K562 (cell line): ENCODE data around the gene CTDSP1. TPM values are rescaled to one million over a fixed set of nuclear protein-coding genes. Genes with fewer than 3 reads are reported as not detected.

ENCODE experiments used
- ARID3A ChIP-seq: IDR thresholded peaks from 2 replicates; pipeline ENCODE4 v1.6.1; 2012; ENCODE audit warnings: low read depth, low read length, improper control_type of control experiment, borderline replicate concordance
- ATF6 ChIP-seq: sonication (generic); formaldehyde crosslinking; IDR thresholded peaks from 2 replicates; pipeline ENCODE4 v1.4.0; 2020; ENCODE audit warnings: mild to moderate bottlenecking, missing genetic modification reagents
- CTBP1 ChIP-seq: fragments of 450-650 bp; IDR thresholded peaks from 2 replicates; pipeline ENCODE4 v1.6.1; 2016; ENCODE audit warnings: borderline replicate concordance
- CUX1 ChIP-seq: fragments of 200-800 bp; sonication (Bioruptor generic); IDR thresholded peaks from 2 replicates; pipeline ENCODE4 v1.6.1; 2016; ENCODE audit warnings: missing genetic modification characterization, missing compliant biosample characterization
- ETS2 ChIP-seq: IDR thresholded peaks from 2 replicates; pipeline ENCODE4 v1.6.1; 2016; ENCODE audit warnings: borderline replicate concordance, missing genetic modification characterization, mild to moderate bottlenecking, moderate library complexity, missing compliant biosample characterization; ENCODE audit not compliant: poor library complexity, severe bottlenecking
- HNRNPUL1 ChIP-seq: fragments of 200-400 bp; formaldehyde crosslinking; IDR thresholded peaks from 2 replicates; pipeline ENCODE4 v1.6.1; 2017; ENCODE audit warnings: low read length
- HOXB6 ChIP-seq: fragments of 250-450 bp; sonication (Bioruptor Pico); IDR thresholded peaks from 2 replicates; pipeline ENCODE4 v1.5.1; 2022; ENCODE audit warnings: mild to moderate bottlenecking, borderline replicate concordance
- POLR2H ChIP-seq: IDR thresholded peaks from 2 replicates; pipeline ENCODE4 v1.6.1; 2016; ENCODE audit warnings: missing genetic modification characterization, low read depth, mild to moderate bottlenecking, control low read depth, missing compliant biosample characterization, moderate library complexity
- SMARCC2 ChIP-seq: fragments of 450-650 bp; IDR thresholded peaks from 2 replicates; pipeline ENCODE4 v1.6.1; 2017; ENCODE audit warnings: antibody characterized with exemption, moderate library complexity, mild to moderate bottlenecking, low read depth
- SRF ChIP-seq, 2 experiments: fragments of 250-450, 450-650 bp in 1 of 2; sonication (Bioruptor Pico) in 1 of 2; sonication (generic) in 1 of 2; formaldehyde crosslinking; IDR thresholded peaks; 2 replicates each; pipeline versions ENCODE4 v1.5.0 to v1.5.1; 2020 to 2022; ENCODE audit warnings: mild to moderate bottlenecking in 1 of 2, missing genetic modification reagents in 1 of 2
- TRIM28 ChIP-seq: fragments of 450-650 bp; IDR thresholded peaks from 2 replicates; pipeline ENCODE4 v1.6.1; 2017
- ZNF280B ChIP-seq: fragments of 250-450 bp; sonication (Bioruptor Pico); IDR thresholded peaks from 2 replicates; pipeline ENCODE4 v1.5.1; 2021; ENCODE audit warnings: mild to moderate bottlenecking
- ZNF324 ChIP-seq: fragments of 250-450 bp; sonication (Bioruptor Pico); IDR thresholded peaks from 2 replicates; pipeline ENCODE4 v1.4.0; 2020; ENCODE audit warnings: mild to moderate bottlenecking
- ZNF57 ChIP-seq: fragments of 450-650 bp; formaldehyde crosslinking; IDR thresholded peaks from 2 replicates; pipeline ENCODE4 v1.4.0; 2020; ENCODE audit warnings: mild to moderate bottlenecking, moderate library complexity
- ZNF583 ChIP-seq: fragments of 250-450 bp; sonication (Bioruptor Pico); IDR thresholded peaks from 2 replicates; pipeline ENCODE4 v1.4.0; 2020
- ZSCAN32 ChIP-seq: fragments of 450-650 bp; formaldehyde crosslinking; IDR thresholded peaks from 2 replicates; pipeline ENCODE4 v1.4.0; 2020; ENCODE audit warnings: mild to moderate bottlenecking, moderate library complexity
- polyA plus RNA-seq, 8 experiments: library from polyadenylated mRNA; depleted of rRNA in 4 of 8; stranded (reverse) in 5 of 8; unstranded in 3 of 8; fragments of >200 nt; fragmentation: Nextera tagmentation in 2 of 8; fragmentation: Illumina TruSeq in 1 of 8; extraction: Ambion mirVana in 2 of 8; extraction: Trizol in 1 of 8; gene quantifications; 2 replicates each; pipeline versions ENCODE4 v1.2.1 to v1.2.3, GENCODE V29; 2011 to 2014; ENCODE audit warnings: inconsistent platforms in 1 of 8, missing spikeins in 1 of 8
- total RNA-seq, 7 experiments: library from RNA; depleted of rRNA in 6 of 7; stranded (reverse); fragments of >200 nt in 6 of 7; fragmentation: Illumina TruSeq in 2 of 7; extraction: Trizol in 2 of 7; gene quantifications; 2 replicates each; pipeline versions ENCODE4 v1.2.1 to v1.2.3, GENCODE V29; 2011 to 2021; ENCODE audit warnings: low replicate concordance in 1 of 7

Gene CTDSP1
- total and polyA plus RNA-seq, 9 of the 15 experiments (the other 6 are each of a cell fraction or from before 2014, with no cell fraction given) = 2.4 to 74.8 (median 45.8) TPM

- no peak for TF ChIP-seq ZNF324 (CRISPR knock-in tag)
- TF ChIP-seq HNRNPUL1 = no peak
- TF ChIP-seq POLR2H (tag) = no peak
- no peak for TF ChIP-seq ZNF583 (CRISPR knock-in tag)
- peak; percentile 96 for TF ChIP-seq SMARCC2
- no peak for TF ChIP-seq ZNF280B (CRISPR knock-in tag)
- TF ChIP-seq ARID3A = no peak
- no peak for TF ChIP-seq HOXB6
- no peak for TF ChIP-seq SRF (CRISPR knock-in tag; IDR thresholded peaks at IDR 0.05)
- peak; percentile 83 for TF ChIP-seq CTBP1
- no peak for TF ChIP-seq ZSCAN32
- no peak for TF ChIP-seq ZNF57 (CRISPR knock-in tag)
- no peak for TF ChIP-seq ATF6
- no peak for TF ChIP-seq TRIM28
- TF ChIP-seq ETS2 (tag) = no peak
- TF ChIP-seq CUX1 (CRISPR knock-in tag) = no peak
Observed at GRCh38 chr2:218422403-218423086, 22.9 kb downstream of the CTDSP1 start (continued).
